Glomerular endothelial cell (primary cell): Measurements from ENCODE around the gene FAM110A. TPM values are rescaled to one million over a fixed set of nuclear protein-coding genes. Genes with fewer than 3 reads are reported as not detected.

Source experiments
- DNase-seq: peaks from one replicate; pipeline ENCODE4 v3.0.0-alpha.2; 2011; ENCODE audit warnings: low read depth, low spot score; ENCODE audit errors: extremely low read depth
- total RNA-seq: library from RNA; depleted of rRNA; stranded (reverse); fragments of >200 nt; gene quantifications from 2 replicates; pipeline ENCODE4 v1.2.3, GENCODE V29; 2015

Gene FAM110A
- total RNA-seq, 1 donor from 2014 or later = 6.1 TPM

- DNase-seq = no peak
Measured at GRCh38 chr20:870758-871157, 37.2 kb downstream of the FAM110A start.

GRCh38 chr20:871436-871835 is 37.9 kb downstream of the FAM110A start:
- DNase-seq = no peak

- DNase-seq = no peak
Measured at GRCh38 chr20:871948-872347, 38.4 kb downstream of the FAM110A start.

GRCh38 chr20:872855-873520 is 39.5 kb downstream of the FAM110A start:
- DNase-seq = no peak

- no peak for DNase-seq
Measured at GRCh38 chr20:873875-874607, 40.5 kb downstream of the FAM110A start.

- DNase-seq = no peak
Measured at GRCh38 chr20:875115-875514, 41.6 kb downstream of the FAM110A start.

- no peak for DNase-seq
Measured at GRCh38 chr20:877814-878213, 44.3 kb downstream of the FAM110A start.

GRCh38 chr20:878511-879307 is 45.2 kb downstream of the FAM110A start:
- peak; percentile 5 for DNase-seq

GRCh38 chr20:879626-880025 is 46.1 kb downstream of the FAM110A start:
- no peak for DNase-seq

GRCh38 chr20:881051-881782 is 47.7 kb downstream of the FAM110A start:
- peak; percentile 3 for DNase-seq

- DNase-seq = no peak
Measured at GRCh38 chr20:881783-882144, 48.2 kb downstream of the FAM110A start.

GRCh38 chr20:884983-885952 is 51.8 kb downstream of the FAM110A start:
- DNase-seq = no peak

GRCh38 chr20:887137-887536 is 53.6 kb downstream of the FAM110A start:
- DNase-seq = no peak

- no peak for DNase-seq
Measured at GRCh38 chr20:888057-888456, 54.5 kb downstream of the FAM110A start.

- no peak for DNase-seq
Measured at GRCh38 chr20:889106-889505, 55.6 kb downstream of the FAM110A start.

GRCh38 chr20:889932-890463 is 56.5 kb downstream of the FAM110A start:
- no peak for DNase-seq

GRCh38 chr20:890666-891057 is 57.1 kb downstream of the FAM110A start:
- DNase-seq = no peak

GRCh38 chr20:891058-891705 is 57.7 kb downstream of the FAM110A start:
- DNase-seq = no peak

- no peak for DNase-seq
Measured at GRCh38 chr20:891706-892080, 58.2 kb downstream of the FAM110A start.
